ENCODE data around the gene BORCS8. TPM values are rescaled to one million over a fixed set of nuclear protein-coding genes. Genes with fewer than 3 reads are reported as not detected.

Gene BORCS8
- total RNA-seq, 1 experiment from 2014 or later: 37.7 TPM

GRCh38 chr19:19232261-19232721 lies 40.3 kb upstream of the BORCS8 start:
- H3K36me3 Mint-ChIP-seq (ENCODE audit: insufficient read depth, unreplicated experiment): no peaks in the 10 kb centered on the region
- H3K4me1 Mint-ChIP-seq (ENCODE audit: low read depth, unreplicated experiment): no peaks in the 10 kb centered on the region
- no peak for DNase-seq
- CTCF ChIA-PET: no interaction called here
- POLR2A ChIA-PET: no interaction called here
- no peak overlapping the region for H3K4me3 ChIP-seq (ENCODE audit: low read depth, low read length)
- intact Hi-C loops (cut with micrococcal nuclease; ENCODE audit: unreplicated experiment): no loop called here
- H3K36me3 ChIP-seq (ENCODE audit: control insufficient read depth, insufficient read depth, low read length): no peaks in the 10 kb centered on the region
- no TSS peak for BruUV-seq (replicated peaks)
- no peaks in the 10 kb centered on the region for H3K4me1 ChIP-seq
- H3K27me3 Mint-ChIP-seq (ENCODE audit: insufficient read depth, unreplicated experiment): peaks cover 13% of the 10 kb centered on the region
- no peak for TF ChIP-seq CTCF (IDR thresholded peaks at IDR 0.05; ENCODE audit: insufficient read depth in 1 of 2, low read depth in 1 of 2, low read length in 1 of 2, severe bottlenecking in 1 of 2, unreplicated experiment in 1 of 2)
- no peak overlapping the region for H3K27ac Mint-ChIP-seq (ENCODE audit: unreplicated experiment)
- H3K9me3 ChIP-seq: peaks cover 10% of the 10 kb centered on the region; the same call in 1 of the 2 replicates
- H3K27me3 ChIP-seq (replicated peaks; ENCODE audit: control insufficient read depth, insufficient read depth, low read length): no peaks in the 10 kb centered on the region
- H3K4me3 Mint-ChIP-seq (ENCODE audit: unreplicated experiment): no peak overlapping the region
- no peaks in the 10 kb centered on the region for H3K9me3 Mint-ChIP-seq (ENCODE audit: unreplicated experiment)

GRCh38 chr19:19230999-19231398 lies 39.0 kb upstream of the BORCS8 start:
- Mint-ChIP-seq H3K27me3 (ENCODE audit: insufficient read depth, unreplicated experiment) (peaks cover 13% of the 10 kb centered on the region), H3K36me3 (ENCODE audit: insufficient read depth, unreplicated experiment) (no peaks in the 10 kb centered on the region), H3K4me3 (ENCODE audit: unreplicated experiment) (no peak overlapping the region), H3K27ac (ENCODE audit: unreplicated experiment) (no peak overlapping the region), H3K4me1 (ENCODE audit: low read depth, unreplicated experiment) (no peaks in the 10 kb centered on the region), H3K9me3 (ENCODE audit: unreplicated experiment) (no peaks in the 10 kb centered on the region)
- no peaks in the 10 kb centered on the region for H3K4me1 ChIP-seq
- ChIA-PET CTCF (interaction anchor here (0.6 kb wide), 1 partner anchor 26 kb away, joined by 6 read pairs; no protein-coding TSS in a partner anchor), POLR2A (interaction anchor here (0.6 kb wide), 1 partner anchor 174 kb away, joined by 15 read pairs; the partner anchor contains the start of gene GATAD2A)
- no peak overlapping the region for H3K4me3 ChIP-seq (ENCODE audit: low read depth, low read length)
- intact Hi-C loops (cut with micrococcal nuclease; ENCODE audit: unreplicated experiment): no loop called here
- no peak for DNase-seq
- no TSS peak for BruUV-seq (replicated peaks)
- H3K36me3 ChIP-seq (ENCODE audit: control insufficient read depth, insufficient read depth, low read length): no peaks in the 10 kb centered on the region
- peaks cover 10% of the 10 kb centered on the region; the same call in 1 of the 2 replicates for H3K9me3 ChIP-seq
- no peaks in the 10 kb centered on the region for H3K27me3 ChIP-seq (replicated peaks; ENCODE audit: control insufficient read depth, insufficient read depth, low read length)
- no peak for TF ChIP-seq CTCF (IDR thresholded peaks at IDR 0.05; ENCODE audit: insufficient read depth in 1 of 2, low read depth in 1 of 2, low read length in 1 of 2, severe bottlenecking in 1 of 2, unreplicated experiment in 1 of 2)

- TF ChIP-seq CTCF (IDR thresholded peaks at IDR 0.05; ENCODE audit: insufficient read depth in 1 of 2, low read depth in 1 of 2, low read length in 1 of 2, severe bottlenecking in 1 of 2, unreplicated experiment in 1 of 2): no peak
- CTCF ChIA-PET: interaction anchor here (0.5 kb wide), 1 partner anchor 55 kb away, joined by 3 read pairs; no protein-coding TSS in a partner anchor
Observed at GRCh38 chr19:19229701-19230100, 37.7 kb upstream of the BORCS8 start.

More at GRCh38 chr19:19229701-19230100, 37.7 kb upstream of the BORCS8 start:
- no peak overlapping the region for H3K4me3 ChIP-seq (ENCODE audit: low read depth, low read length)
- no TSS peak for BruUV-seq (replicated peaks)
- no peaks in the 10 kb centered on the region for H3K27me3 ChIP-seq (replicated peaks; ENCODE audit: control insufficient read depth, insufficient read depth, low read length)
- POLR2A ChIA-PET: no interaction called here
- H3K27me3 Mint-ChIP-seq (ENCODE audit: insufficient read depth, unreplicated experiment): peaks cover 14% of the 10 kb centered on the region
- no peaks in the 10 kb centered on the region for H3K4me1 Mint-ChIP-seq (ENCODE audit: low read depth, unreplicated experiment)
- no peak overlapping the region for H3K4me3 Mint-ChIP-seq (ENCODE audit: unreplicated experiment)
- H3K9me3 ChIP-seq: peaks cover 10% of the 10 kb centered on the region; the same call in 1 of the 2 replicates
- DNase-seq: no peak
- H3K36me3 Mint-ChIP-seq (ENCODE audit: insufficient read depth, unreplicated experiment): no peaks in the 10 kb centered on the region
- H3K9me3 Mint-ChIP-seq (ENCODE audit: unreplicated experiment): no peaks in the 10 kb centered on the region
- intact Hi-C loops (cut with micrococcal nuclease; ENCODE audit: unreplicated experiment): no loop called here
- H3K36me3 ChIP-seq (ENCODE audit: control insufficient read depth, insufficient read depth, low read length): no peaks in the 10 kb centered on the region
- H3K27ac Mint-ChIP-seq (ENCODE audit: unreplicated experiment): no peak overlapping the region
- H3K4me1 ChIP-seq: no peaks in the 10 kb centered on the region
